Fibroblast of mammary gland (primary cell): ENCODE results near the gene CLEC2A.
"Not testable (repeated sequence)": the region's sequence is repeated elsewhere in the genome, so short reads cannot be mapped to it uniquely, and the experiment has no call there.

Experiments
- DNase-seq: peaks from one replicate; pipeline ENCODE4 v3.0.0-alpha.2; 2010; ENCODE audit warnings: low read depth
- H3K4me3 ChIP-seq: 2 replicates; pipeline ENCODE4 v1.5.1; 2011; ENCODE audit warnings: low read depth, mild to moderate bottlenecking, low read length, moderate library complexity; ENCODE audit not compliant: control insufficient read depth
- TF ChIP-seq, protein P1 (sequence below): conservative IDR thresholded peaks from 2 replicates; pipeline ENCODE4 v1.5.1; 2011; ENCODE audit warnings: low read depth, low read length, inconsistent platforms; ENCODE audit not compliant: control insufficient read depth, insufficient read depth

CLEC2A gene

DNA sequence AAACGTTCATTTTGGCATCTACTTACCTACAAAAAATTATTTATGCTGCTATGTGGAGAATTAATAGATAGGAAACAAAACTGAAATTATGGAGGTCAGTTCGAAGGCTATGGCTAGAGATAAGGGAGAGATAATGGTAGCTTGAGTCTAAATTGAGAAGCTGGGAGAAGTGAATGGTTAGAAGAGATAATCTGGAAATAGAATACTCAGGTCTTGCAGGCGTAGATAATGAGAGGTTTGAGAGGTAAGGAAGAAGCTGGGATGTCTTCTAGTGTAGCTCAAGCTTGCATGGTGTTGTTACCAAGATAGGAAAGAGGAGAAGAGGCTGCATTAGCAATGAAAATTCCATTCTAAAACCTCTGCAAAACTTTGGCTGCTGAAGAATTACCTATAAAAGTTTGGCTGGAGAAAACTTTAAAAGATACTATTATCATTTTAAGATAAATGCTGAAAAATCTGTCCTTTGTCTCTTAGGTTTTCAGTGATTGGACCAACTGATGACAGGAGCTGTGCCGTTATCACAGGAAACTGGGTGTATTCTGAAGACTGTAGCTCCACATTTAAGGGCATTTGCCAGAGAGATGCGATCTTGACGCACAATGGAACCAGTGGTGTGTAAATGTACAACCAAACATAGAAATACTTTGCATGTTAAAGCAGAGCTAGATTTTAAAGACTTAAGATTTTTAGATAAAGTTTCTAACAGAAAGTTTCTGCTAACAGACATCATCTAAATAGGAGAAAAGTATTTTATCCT is 36.8 kb downstream of the CLEC2A start:
- DNase-seq: no peak
- H3K4me3 ChIP-seq: no peak overlapping the region
- TF ChIP-seq, protein P1, sequence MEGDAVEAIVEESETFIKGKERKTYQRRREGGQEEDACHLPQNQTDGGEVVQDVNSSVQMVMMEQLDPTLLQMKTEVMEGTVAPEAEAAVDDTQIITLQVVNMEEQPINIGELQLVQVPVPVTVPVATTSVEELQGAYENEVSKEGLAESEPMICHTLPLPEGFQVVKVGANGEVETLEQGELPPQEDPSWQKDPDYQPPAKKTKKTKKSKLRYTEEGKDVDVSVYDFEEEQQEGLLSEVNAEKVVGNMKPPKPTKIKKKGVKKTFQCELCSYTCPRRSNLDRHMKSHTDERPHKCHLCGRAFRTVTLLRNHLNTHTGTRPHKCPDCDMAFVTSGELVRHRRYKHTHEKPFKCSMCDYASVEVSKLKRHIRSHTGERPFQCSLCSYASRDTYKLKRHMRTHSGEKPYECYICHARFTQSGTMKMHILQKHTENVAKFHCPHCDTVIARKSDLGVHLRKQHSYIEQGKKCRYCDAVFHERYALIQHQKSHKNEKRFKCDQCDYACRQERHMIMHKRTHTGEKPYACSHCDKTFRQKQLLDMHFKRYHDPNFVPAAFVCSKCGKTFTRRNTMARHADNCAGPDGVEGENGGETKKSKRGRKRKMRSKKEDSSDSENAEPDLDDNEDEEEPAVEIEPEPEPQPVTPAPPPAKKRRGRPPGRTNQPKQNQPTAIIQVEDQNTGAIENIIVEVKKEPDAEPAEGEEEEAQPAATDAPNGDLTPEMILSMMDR: no peak

DNA sequence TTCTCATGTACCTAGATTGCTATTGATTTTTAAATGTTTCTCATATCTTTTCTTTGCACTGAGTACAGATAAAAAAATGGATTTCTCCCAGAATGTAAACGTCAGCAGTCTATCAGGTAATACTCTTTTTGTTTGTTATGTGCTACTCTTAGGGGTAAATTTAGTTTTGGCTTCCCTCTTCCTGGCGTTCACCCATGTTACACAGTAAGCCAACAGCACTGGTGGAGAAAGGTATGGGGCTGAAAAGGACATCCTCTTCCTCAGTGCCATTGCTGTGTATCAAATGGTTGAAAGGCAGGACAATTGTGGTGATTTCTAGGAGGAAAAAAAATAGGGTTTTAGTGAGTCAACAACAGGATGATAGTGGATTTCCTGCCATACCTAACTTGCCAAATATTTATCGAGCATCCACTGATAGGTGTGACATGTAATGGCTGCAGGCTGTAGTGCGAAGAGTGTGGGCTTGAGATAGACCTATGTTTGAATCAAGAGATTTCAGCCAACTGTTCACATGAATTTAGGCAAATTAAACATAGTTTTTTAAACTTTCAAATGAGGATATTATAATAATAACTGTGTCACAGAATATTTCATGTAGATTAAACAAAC is 43.4 kb downstream of the CLEC2A start:
- TF ChIP-seq, protein P1: no peak

DNA sequence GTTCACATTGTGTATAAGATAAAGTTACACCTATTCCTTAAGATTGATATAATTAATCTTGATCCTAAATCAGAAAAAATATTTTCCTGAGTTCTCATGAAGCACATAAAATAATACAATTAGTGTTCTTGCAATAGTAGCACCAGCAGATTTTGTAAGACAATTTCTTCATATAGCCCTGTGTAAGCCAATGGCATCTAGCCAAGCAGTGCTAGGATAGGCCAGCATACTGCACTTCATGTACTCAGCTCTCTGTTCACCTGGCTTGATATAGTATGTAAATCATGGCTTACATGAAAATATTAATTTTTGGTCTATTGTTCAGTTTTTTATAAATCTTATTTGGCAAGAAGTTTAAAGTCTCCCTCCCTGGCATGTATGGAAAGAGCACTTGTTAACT is 49.0 kb downstream of the CLEC2A start:
- H3K4me3 ChIP-seq: no peak overlapping the region
- TF ChIP-seq, protein P1: no peak
- peak; percentile 26 for DNase-seq

More for the DNA sequence above, 43.4 kb downstream of the CLEC2A start:
- no peak for DNase-seq
- no peak overlapping the region for H3K4me3 ChIP-seq

DNA sequence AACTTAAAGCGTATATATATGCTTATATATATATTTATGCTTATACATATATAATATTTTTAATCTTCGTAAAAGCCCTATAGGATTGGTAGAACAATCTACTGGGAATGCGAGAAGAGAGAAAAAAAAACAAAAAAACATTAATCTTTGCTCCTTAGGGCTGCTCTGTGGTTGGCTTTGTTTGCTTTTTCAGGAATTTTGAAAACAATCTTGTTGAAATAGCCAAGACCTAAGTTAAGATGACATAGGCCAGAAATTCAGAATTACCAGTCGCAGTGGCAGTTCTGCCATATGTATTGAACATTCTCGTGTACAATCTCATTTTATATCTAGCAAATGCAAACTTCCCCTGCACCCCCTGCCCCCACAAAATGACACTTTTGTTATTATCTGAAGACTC is 50.2 kb downstream of the CLEC2A start:
- TF ChIP-seq, protein P1: no peak
- DNase-seq: no peak
- no peak overlapping the region for H3K4me3 ChIP-seq

DNA sequence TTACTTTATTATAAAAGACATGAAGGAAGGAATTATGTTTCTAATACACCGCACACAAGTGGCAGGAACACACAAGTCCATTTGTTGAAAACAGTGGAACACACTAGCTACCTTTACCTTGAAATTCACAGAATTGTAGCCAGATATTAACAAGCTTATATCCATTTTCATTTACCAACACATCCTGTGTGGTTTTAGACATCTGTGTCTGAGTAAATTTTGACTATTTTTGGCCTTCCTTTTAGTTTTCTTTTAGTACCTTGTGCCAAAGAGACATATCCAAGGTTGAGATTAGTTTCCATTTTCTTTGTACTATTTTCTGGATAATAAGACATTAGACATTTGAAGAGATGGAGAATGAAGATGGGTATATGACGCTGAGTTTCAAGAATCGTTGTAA is 50.9 kb downstream of the CLEC2A start, which contains the start of gene KLRF2:
Gene KLRF2 (plus strand): TSS at position 244 of the 400 bp plus-strand sequence. CDS start 107 bp downstream, at position 351.
- DNase-seq: no peak
- no peak within 1 kb of the TSS for H3K4me3 ChIP-seq
- TF ChIP-seq, protein P1: no peak

DNA sequence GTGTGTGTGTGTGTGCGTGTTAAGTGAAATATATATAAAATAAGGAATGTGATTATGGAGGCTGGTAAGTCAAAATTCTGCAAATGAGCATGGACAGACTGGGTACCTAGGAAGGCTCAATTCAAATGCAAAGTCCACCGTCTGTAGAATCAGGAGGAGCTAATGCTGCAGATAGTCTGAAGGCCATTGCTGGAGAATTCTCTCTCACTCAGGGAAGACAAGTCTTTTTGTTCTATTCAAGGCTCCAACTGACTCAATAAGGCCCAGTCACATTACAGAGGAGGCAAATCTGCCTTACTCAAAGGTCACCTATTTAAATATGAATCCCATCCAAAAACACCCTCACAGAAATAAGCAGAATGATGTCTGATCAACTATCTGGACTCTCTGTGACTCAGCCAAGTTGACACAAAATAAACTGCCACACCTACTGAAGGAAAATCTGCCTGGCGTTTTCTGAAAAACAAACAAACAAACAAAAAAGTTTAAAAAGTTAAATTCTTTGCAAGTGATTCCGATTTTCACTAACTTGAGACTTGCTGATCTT is 51.6 kb downstream of the CLEC2A start:
- no peak overlapping the region for H3K4me3 ChIP-seq
- TF ChIP-seq, protein P1: no peak
- DNase-seq: no peak

DNA sequence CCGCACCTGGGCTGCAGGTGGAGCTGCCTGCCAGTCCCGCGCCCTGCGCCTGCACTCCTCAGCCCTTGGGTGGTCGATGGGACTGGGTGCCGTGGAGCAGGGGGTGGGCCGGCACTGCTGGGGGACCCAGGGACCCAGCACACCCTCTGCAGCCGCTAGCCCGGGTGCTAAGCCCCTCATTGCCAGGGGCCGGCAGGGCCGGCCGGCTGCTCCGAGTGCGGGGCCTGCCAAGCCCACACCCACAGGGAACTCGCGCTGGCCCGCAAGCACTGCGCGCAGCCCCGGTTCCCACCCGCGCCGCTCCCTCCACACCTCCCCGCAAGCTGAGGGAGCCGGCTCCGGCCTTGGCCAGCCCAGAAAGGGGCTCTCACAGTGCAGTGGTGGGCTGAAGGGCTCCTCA is 56.0 kb downstream of the CLEC2A start:
- DNase-seq, H3K4me3 ChIP-seq: not testable (repeated sequence)
